ENCODE data around the gene DTHD1.

Gene DTHD1

DNA sequence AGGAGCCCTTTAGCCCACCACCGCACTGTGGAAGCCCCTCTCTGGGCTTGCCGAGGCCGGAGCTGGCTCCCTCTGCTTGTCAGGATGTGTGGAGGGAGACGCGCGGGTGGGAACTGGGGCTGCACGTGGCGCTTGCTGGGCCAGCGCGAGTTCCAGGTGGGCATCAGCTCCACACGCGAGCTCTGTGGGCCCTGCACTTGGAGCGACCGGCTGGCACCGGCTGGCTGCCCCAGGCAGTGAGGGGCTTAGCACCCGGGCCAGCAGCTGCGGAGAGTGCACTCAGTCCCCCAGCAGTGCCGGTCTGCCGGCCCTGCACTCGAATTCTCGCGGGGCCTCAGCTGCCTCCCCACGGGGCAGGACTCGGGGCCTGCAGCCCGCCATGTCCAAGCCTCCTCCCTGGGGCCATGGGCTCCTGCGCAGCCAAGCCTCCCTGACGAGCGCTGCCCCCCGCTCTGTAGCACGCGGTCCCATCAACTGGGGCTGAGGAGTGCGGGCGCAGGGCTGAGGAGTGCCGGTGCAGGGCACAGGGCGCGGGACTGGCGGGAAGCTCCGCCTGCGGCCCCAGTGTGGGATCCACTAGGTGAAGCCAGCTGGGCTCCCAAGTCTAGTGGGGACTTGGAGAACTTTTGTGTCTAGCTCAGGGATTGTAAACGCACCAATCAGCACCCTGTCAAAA is 93.6 kb downstream of the DTHD1 start:
- H3K36me3 ChIP-seq (ENCODE audit: insufficient read depth, low read length): no peaks in the 10 kb centered on the region
- H3K9me3 ChIP-seq (ENCODE audit: control insufficient read depth, insufficient read depth, low read length): peaks cover 7% of the 10 kb centered on the region
- no peak overlapping the region for H3K9ac ChIP-seq (ENCODE audit: low read depth, low read length)

DNA sequence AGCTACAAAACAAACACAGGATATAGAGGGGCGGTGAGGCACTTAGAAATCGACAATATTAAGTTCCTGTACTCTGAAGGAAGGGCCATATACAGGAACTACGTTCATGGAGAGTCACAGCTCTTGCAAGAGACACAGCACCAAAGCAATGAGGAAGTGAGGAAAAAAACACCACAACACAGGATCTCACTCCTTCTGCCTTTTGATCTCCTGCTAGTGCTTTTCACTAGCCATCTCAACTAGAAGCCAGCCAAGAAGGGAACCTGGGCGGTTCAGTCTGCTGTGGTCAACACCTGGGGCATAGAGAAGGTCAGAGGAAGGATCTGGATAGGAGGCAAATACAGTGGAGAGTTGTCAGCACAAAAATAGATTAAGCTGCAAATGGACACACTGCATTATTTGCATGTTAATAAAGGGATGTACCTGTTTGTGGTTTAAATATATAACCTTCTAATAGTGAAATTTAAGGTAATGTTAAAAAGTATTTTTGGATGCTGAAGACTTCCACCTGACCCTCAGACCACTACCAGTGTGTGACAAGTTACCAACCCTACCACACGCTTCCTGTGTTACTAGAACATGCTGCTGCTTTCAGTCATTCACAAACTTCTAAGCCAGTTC is 104.6 kb downstream of the DTHD1 start:
- no peak overlapping the region for H3K9ac ChIP-seq (ENCODE audit: low read depth, low read length)
- no peaks in the 10 kb centered on the region for H3K9me3 ChIP-seq (ENCODE audit: control insufficient read depth, insufficient read depth, low read length)
- no peaks in the 10 kb centered on the region for H3K36me3 ChIP-seq (ENCODE audit: insufficient read depth, low read length)
- H3K4me1 ChIP-seq (ENCODE audit: insufficient read depth, low read length): no peaks in the 10 kb centered on the region

More for the DNA sequence above, 93.6 kb downstream of the DTHD1 start:
- H3K4me1 ChIP-seq (ENCODE audit: insufficient read depth, low read length): no peaks in the 10 kb centered on the region

DNA sequence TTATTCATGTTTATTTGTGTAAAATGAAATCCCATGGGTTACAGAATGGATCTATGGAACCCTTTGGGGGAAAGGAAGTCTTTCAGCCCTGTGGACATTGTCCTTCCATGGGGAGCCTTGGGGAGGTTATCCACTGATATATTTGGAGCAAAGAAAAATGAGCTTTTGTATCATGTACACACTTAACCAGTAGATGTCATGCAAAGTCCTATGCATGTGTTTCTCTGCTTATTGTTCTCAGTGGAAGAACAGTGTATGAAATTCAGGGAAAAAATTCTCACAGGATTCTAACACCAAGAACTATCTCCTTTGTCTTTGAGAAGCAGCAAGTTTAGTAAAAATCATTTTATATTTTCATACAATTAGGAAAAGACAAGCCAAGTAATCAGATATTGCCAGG is 105.3 kb downstream of the DTHD1 start:
- Histone ChIP-seq H3K9me3 (ENCODE audit: control insufficient read depth, insufficient read depth, low read length) (no peaks in the 10 kb centered on the region), H3K36me3 (ENCODE audit: insufficient read depth, low read length) (no peaks in the 10 kb centered on the region), H3K4me1 (ENCODE audit: insufficient read depth, low read length) (no peaks in the 10 kb centered on the region), H3K9ac (ENCODE audit: low read depth, low read length) (no peak overlapping the region)

DNA sequence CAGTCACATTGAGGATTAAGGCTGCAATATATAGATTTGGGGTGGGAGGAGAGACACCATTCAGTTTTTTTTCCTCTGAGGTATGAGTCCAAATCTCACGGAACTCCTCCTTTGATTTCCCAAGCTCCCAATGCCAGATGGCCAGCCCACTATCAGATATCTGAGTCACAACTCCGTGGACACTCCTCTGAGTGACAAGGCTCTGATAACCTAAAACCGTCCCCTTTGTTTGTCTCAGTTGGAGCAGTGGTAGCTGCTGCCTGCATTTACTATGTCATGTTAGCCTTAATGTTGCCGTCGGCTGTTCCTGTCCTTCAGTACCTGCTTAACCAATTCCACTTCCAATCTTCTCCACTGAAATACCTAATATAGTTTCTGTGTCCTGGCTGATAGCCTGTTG is 107.3 kb downstream of the DTHD1 start:
- Histone ChIP-seq H3K36me3 (ENCODE audit: insufficient read depth, low read length) (no peaks in the 10 kb centered on the region), H3K9ac (ENCODE audit: low read depth, low read length) (no peak overlapping the region), H3K9me3 (ENCODE audit: control insufficient read depth, insufficient read depth, low read length) (no peaks in the 10 kb centered on the region), H3K4me1 (ENCODE audit: insufficient read depth, low read length) (no peaks in the 10 kb centered on the region)

DNA sequence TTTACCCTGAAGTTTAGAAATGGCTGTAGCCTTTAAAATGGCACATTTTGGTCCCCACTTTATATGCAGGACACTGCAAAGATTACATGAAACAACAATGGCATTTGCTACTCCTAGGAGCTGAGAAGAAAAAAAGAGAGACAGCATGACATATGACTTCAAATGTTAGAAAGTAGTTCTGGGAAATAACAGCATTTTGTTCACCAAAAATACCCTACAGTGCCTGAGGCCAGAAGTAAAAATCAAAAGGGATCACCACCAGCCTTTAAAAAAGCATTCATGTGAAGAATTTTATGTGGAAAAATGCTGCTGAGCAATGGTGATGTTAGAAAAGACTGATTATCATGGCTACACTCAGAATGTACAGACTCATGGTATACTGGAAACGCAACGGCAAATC is 110.0 kb downstream of the DTHD1 start:
- Histone ChIP-seq H3K4me1 (ENCODE audit: insufficient read depth, low read length) (no peaks in the 10 kb centered on the region), H3K36me3 (ENCODE audit: insufficient read depth, low read length) (no peaks in the 10 kb centered on the region), H3K9ac (ENCODE audit: low read depth, low read length) (no peak overlapping the region), H3K9me3 (ENCODE audit: control insufficient read depth, insufficient read depth, low read length) (no peaks in the 10 kb centered on the region)

DNA sequence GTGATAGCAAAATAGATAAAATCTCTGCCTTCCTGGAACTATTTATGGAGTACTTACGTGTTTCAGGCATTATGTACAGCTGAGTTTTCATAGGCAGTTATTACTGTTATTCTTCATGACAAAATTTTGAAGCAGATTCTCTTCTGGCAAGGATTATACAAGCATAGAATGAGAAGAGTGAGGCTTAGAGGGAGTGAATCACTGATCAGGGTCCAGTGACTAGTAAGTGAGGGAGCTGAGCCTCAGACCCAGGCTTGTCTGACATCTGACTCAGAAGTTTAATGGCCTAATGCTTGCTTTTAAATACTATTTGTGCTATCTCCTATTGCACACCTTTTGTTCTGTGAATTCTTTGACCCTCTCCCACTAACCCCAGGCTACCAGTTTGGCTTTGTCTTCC is 110.6 kb downstream of the DTHD1 start:
- Histone ChIP-seq H3K36me3 (ENCODE audit: insufficient read depth, low read length) (no peaks in the 10 kb centered on the region), H3K9ac (ENCODE audit: low read depth, low read length) (no peak overlapping the region), H3K9me3 (ENCODE audit: control insufficient read depth, insufficient read depth, low read length) (no peaks in the 10 kb centered on the region), H3K4me1 (ENCODE audit: insufficient read depth, low read length) (no peaks in the 10 kb centered on the region)

DNA sequence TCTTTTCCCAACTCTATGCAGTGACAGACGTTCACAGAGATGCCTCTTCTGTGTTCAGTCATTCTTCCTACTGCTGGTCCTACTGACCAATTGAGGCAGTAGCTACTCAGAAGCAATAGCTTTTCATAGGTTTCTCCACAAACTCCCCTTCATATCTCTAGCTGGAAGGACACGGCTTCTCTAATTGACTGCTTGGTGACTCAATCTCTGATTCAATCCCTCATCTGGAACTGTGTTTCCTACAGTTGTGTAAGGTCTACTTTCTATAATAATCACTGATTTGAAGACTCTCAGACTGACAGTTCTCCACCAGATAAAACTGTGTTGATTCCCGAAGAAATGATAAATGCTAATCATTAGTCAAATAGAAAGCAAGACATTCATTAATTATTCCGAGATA is 111.5 kb downstream of the DTHD1 start:
- H3K36me3 ChIP-seq (ENCODE audit: insufficient read depth, low read length): no peaks in the 10 kb centered on the region
- no peak overlapping the region for H3K9ac ChIP-seq (ENCODE audit: low read depth, low read length)
- H3K9me3 ChIP-seq (ENCODE audit: control insufficient read depth, insufficient read depth, low read length): no peaks in the 10 kb centered on the region
- H3K4me1 ChIP-seq (ENCODE audit: insufficient read depth, low read length): no peaks in the 10 kb centered on the region
